RWPE1 (cell line): ENCODE measurements around the gene ARMC8.
"Not testable (repeated sequence)": the region's sequence is repeated elsewhere in the genome, so short reads cannot be mapped to it uniquely, and the experiment has no call there.

Experiments
- CTCF ChIA-PET: fragments of 350-600 bp; sonication (Branson Sonifier 250); formaldehyde crosslinking; extraction: SDS; loops from one replicate; lab custom pipeline; 2021; lab: Yijun Ruan, JAX
- POLR2A ChIA-PET: fragments of 400-600 bp; formaldehyde crosslinking; extraction: SDS; loops from one replicate; lab custom pipeline; 2020; ENCODE audit warnings: antibody characterized with exemption; ENCODE audit not compliant: low non-redundant PET; lab: Yijun Ruan, JAX
- DNase-seq: peaks from one replicate; pipeline ENCODE4 v3.0.0; 2012; ENCODE audit warnings: low spot score
- H3K27ac ChIP-seq: fragments of 450-650 bp; 2 replicates; pipeline ENCODE4 v1.5.1; 2017
- TF ChIP-seq, protein P1 (sequence below): fragments of 450-650 bp; conservative IDR thresholded peaks from 2 replicates; pipeline ENCODE4 v1.5.1; 2017; ENCODE audit warnings: low read depth, mild to moderate bottlenecking

Gene ARMC8, protein sequence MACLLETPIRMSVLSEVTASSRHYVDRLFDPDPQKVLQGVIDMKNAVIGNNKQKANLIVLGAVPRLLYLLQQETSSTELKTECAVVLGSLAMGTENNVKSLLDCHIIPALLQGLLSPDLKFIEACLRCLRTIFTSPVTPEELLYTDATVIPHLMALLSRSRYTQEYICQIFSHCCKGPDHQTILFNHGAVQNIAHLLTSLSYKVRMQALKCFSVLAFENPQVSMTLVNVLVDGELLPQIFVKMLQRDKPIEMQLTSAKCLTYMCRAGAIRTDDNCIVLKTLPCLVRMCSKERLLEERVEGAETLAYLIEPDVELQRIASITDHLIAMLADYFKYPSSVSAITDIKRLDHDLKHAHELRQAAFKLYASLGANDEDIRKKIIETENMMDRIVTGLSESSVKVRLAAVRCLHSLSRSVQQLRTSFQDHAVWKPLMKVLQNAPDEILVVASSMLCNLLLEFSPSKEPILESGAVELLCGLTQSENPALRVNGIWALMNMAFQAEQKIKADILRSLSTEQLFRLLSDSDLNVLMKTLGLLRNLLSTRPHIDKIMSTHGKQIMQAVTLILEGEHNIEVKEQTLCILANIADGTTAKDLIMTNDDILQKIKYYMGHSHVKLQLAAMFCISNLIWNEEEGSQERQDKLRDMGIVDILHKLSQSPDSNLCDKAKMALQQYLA

DNA sequence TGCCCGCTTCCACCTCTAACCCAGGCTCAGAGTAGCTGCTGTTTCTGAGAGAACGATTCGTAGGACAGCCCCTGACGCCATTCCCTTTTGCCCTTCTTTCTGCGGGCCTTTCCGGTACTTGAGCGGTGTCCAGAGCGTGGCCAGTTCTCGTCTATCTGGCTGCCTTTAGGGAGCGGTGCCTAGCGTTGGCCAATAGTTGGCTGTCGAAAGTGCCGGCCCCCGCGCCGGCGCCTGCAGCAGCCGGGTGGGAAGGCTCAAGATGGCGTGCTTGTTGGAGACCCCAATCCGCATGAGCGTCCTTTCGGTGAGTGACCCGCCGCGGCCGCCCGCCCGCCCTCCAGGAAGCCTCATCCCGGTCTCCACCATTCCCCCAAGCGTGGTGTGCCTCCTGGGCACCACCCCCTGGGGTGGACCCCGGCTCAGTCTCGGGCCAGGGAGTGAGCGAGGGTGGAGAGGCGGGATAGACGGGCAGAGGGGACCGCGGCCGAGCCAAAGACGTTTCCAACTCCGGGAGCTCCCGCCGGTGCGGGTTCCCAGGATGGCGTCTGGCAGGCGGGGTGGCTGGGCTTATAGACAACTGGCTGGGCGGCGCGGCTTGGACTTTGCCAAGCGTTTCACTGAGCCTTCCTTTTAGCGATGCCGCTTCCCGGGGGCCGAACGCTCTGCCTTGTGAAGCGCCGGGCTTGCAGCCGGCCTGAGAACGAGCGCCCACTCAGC lies at the start of gene ARMC8:
TSS of gene ARMC8 (plus strand) at position 6 of the 717 bp plus-strand sequence. CDS start at position 260, 254 bp downstream.
- DNase-seq: peak; percentile 64
- CTCF ChIA-PET: no interaction called here
- TF ChIP-seq, protein P1, sequence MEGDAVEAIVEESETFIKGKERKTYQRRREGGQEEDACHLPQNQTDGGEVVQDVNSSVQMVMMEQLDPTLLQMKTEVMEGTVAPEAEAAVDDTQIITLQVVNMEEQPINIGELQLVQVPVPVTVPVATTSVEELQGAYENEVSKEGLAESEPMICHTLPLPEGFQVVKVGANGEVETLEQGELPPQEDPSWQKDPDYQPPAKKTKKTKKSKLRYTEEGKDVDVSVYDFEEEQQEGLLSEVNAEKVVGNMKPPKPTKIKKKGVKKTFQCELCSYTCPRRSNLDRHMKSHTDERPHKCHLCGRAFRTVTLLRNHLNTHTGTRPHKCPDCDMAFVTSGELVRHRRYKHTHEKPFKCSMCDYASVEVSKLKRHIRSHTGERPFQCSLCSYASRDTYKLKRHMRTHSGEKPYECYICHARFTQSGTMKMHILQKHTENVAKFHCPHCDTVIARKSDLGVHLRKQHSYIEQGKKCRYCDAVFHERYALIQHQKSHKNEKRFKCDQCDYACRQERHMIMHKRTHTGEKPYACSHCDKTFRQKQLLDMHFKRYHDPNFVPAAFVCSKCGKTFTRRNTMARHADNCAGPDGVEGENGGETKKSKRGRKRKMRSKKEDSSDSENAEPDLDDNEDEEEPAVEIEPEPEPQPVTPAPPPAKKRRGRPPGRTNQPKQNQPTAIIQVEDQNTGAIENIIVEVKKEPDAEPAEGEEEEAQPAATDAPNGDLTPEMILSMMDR: no peak
- peak within 1 kb of the TSS; percentile 91 for H3K27ac ChIP-seq
- POLR2A ChIA-PET: interaction anchor here (1.0 kb wide), 1 partner anchor 11 kb away, joined by 3 read pairs; no protein-coding TSS in a partner anchor

DNA sequence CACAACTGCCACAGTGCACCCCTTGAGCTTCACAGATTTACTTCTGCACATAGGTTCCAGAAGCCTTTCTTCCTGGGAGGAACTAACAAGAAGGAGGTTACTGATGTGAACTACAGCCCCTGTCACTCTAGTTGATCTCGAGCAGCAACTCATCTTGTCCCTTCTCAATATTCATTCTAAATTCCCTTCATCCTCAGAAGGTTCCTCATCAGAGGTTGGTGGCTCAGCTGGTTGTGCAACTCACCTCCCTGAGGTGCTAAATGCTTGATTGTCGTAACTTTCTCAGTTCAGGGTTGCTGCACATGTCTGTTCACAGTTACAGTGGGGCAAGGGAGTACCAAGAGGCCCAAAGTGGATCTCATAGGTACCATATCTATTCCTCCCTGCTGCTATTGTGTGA lies 49.2 kb upstream of the ARMC8 start:
- ChIA-PET CTCF (interaction anchor here (0.6 to 1.1 kb wide), 2 partner anchors 166 to 1207 kb away, joined by 3 to 4 read pairs; no protein-coding TSS in a partner anchor), POLR2A (no interaction called here)
- no peak overlapping the region for H3K27ac ChIP-seq
- TF ChIP-seq, protein P1: no peak
- DNase-seq: no peak

DNA sequence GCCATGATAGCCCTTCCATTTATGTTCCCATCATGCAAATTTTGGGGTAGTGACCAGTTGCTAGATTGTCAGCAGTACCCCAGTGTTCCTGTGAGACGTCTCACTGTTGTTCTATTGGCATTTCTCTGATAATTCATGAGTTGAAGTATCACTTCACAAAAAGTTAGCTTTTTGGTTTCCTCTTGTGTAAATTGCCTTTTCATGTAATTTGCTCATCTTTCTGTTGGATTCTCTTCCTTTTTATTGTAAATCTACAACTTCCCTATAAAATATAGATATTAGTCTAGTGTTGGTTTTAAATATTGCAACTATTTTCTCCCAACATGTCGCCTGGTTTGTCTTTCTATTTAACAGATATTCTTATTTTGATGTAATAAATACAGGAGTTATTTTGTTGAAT lies 47.4 kb upstream of the ARMC8 start:
- H3K27ac ChIP-seq: no peak overlapping the region
- CTCF ChIA-PET: no interaction called here
- POLR2A ChIA-PET: no interaction called here
- TF ChIP-seq, protein P1: no peak
- DNase-seq: no peak

DNA sequence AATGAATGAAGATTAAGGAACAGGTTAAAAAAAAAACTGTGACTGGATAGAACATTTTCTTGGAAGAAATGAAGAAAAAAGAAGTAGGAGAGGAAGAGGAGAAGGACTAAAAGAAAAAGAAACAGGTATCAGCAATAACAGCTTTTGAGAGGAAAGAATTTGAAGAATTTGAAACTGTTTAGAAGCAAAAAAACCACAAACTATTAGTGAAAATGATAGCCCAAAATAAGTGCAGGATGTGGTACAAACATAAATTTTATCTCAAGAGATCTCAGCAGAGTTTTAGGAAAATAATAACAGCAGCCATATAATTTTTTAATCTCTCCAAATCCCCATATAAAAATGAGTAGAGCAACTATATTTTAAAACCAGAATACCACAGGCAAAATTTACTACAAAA lies 46.2 kb upstream of the ARMC8 start:
- H3K27ac ChIP-seq: no peak overlapping the region
- TF ChIP-seq, protein P1: no peak
- ChIA-PET CTCF (interaction anchor here (1.0 kb wide), 1 partner anchor 27 kb away, joined by 4 read pairs; no protein-coding TSS in a partner anchor), POLR2A (no interaction called here)
- DNase-seq: no peak

DNA sequence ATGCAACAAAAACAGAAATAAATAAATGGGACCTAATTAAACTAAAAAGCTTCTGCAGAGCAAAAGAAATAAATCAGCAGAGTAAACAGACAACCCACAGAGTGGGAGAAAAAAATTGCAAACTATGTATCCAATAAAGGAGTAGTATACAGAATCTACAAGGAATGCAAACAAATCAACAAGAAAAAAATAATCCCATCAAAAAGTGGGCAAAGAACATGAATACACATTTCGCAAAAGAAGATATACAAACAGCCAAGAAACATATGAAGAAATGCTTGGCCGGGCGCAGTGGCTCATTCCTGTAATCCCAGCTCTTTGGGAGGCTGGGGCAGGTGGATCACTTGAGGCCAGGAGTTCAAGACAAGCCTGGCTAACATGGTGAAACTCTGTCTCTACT lies 44.9 kb upstream of the ARMC8 start:
- DNase-seq, POLR2A ChIA-PET: not testable (repeated sequence)
- CTCF ChIA-PET: interaction anchor here (0.5 to 0.7 kb wide), 2 partner anchors 22 to 82 kb away, joined by 3 read pairs; no protein-coding TSS in a partner anchor

DNA sequence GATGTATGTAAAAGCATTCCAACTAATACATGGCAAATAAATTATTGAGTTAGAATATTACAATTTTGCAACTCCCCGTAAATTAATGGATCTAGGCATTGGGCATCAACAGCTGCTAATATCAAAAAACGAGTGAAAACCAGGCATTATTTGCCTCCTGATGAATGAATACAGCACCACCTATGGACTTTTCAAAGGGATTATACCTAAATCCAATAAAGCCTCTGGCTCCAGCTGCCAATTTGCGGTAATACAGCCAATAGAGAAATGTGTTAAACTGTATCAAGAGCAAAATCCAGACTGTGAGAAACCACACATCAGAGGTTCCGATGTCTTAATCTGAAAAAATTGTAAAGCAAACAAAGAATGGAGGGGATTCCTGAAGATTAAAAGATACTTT lies 38.6 kb upstream of the ARMC8 start:
- DNase-seq: no peak
- POLR2A ChIA-PET: no interaction called here

More for the DNA sequence above, 44.9 kb upstream of the ARMC8 start:
- not testable (repeated sequence) for H3K27ac ChIP-seq

More for the DNA sequence above, 38.6 kb upstream of the ARMC8 start:
- TF ChIP-seq, protein P1: no peak
- CTCF ChIA-PET: interaction anchor here (0.6 kb wide), 1 partner anchor 24 kb away, joined by 3 read pairs; no protein-coding TSS in a partner anchor
- no peak overlapping the region for H3K27ac ChIP-seq
